Vagina (tissue), 2 donors: Measurements from ENCODE around the gene AMIGO2. TPM values are rescaled to one million over a fixed set of nuclear protein-coding genes. Genes with fewer than 3 reads are reported as not detected.
A peak's percentile ranks its signal among the peaks of the same experiment; 100 is the strongest.
"Not testable (repeated sequence)": the region's sequence is repeated elsewhere in the genome, so short reads cannot be mapped to it uniquely, and the experiment has no call there.

Experiments
- DNase-seq, 2 donors: peaks; one replicate each; pipeline ENCODE4 v3.0.0-alpha.2; 2017; ENCODE audit errors: extremely low spot score in 2 of 2
- H3K27ac ChIP-seq: fragments of 200-600 bp; sonication (generic); one replicate; pipeline ENCODE4 v1.5.1; 2019
- H3K27me3 ChIP-seq: fragments of 200-600 bp; sonication (generic); one replicate; pipeline ENCODE4 v1.5.1; 2019
- H3K36me3 ChIP-seq, 2 donors: fragments of 200-600 bp; sonication (generic); one replicate each; pipeline ENCODE4 v1.5.1; 2017 to 2019
- H3K4me1 ChIP-seq: fragments of 200-600 bp; sonication (generic); one replicate; pipeline ENCODE4 v1.5.1; 2019
- H3K4me3 ChIP-seq, 2 donors: fragments of 200-600 bp; sonication (generic); 1 replicate in 1 of 2; 2 replicates in 1 of 2; pipeline ENCODE4 v1.5.1; 2016 to 2019
- H3K9me3 ChIP-seq: fragments of 200-600 bp; sonication (generic); one replicate; pipeline ENCODE4 v1.5.1; 2019
- POLR2A ChIP-seq, 2 donors: fragments of 450-650 bp; IDR thresholded peaks; one replicate each; pipeline ENCODE4 v1.6.1; 2017; ENCODE audit warnings: antibody characterized with exemption in 2 of 2, mild to moderate bottlenecking in 2 of 2, moderate library complexity in 2 of 2
- POLR2AphosphoS5 ChIP-seq, 2 donors: sonication (generic); formaldehyde crosslinking; IDR thresholded peaks; one replicate each; pipeline ENCODE4 v1.9.0; 2017; ENCODE audit warnings: antibody characterized with exemption in 2 of 2, mild to moderate bottlenecking in 2 of 2, low read depth in 1 of 2; ENCODE audit not compliant: insufficient read depth in 1 of 2
- intact Hi-C: fragments of 100-400 bp; cut with DNase I; formaldehyde crosslinking; loops from one replicate; pipeline ENCODE4 v1.15.1; 2023
- total RNA-seq: library from RNA; depleted of rRNA; stranded (reverse); fragments of >200 nt; gene quantifications from one replicate; pipeline ENCODE4 v1.2.3, GENCODE V29; 2016
- TF ChIP-seq, protein P1 (sequence below), 3 experiments: fragments of 450-650 bp in 2 of 3; fragments of 200-600 bp in 1 of 3; sonication (generic) in 1 of 3; IDR thresholded peaks; one replicate each; pipeline ENCODE4 v1.5.1; 2017 to 2019; ENCODE audit warnings: antibody characterized with exemption in 3 of 3, mild to moderate bottlenecking in 2 of 3, moderate library complexity in 2 of 3

The AMIGO2 gene
- total RNA-seq, 1 donor from 2014 or later, result 20.4 TPM

DNA sequence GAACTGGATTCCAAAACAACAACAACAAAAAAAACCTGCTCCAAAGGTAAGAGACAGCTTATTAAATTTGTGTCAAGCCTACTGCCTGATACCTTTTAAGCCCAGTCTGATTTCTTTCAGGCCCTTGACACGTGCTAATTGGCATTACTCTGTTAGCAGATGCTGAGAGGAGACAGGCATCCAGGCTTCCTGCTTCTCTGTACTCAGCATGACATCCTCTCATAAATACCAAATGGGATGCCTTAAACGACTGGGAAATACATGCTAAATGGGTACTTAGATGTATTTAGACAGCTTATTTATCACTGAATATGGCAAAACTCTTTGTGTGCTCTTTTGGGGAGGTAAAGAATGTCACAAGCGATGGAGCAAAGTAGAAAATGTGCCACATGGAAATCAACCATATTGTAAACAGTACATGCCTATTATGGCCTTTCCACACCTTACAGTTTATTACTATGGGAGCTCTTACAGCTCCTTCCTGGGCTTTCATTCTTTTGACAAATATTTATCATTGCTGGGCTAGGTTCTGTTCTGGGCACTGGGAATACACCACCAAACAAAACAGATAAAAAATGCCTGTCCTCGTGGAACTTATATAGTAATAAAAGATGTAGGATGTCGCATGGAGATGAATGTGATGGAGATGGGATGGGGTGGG lies 11.9 kb downstream of the AMIGO2 start:
- intact Hi-C loops, result no loop called here
- no peaks in the 10 kb centered on the region for H3K36me3 ChIP-seq
- H3K9me3 ChIP-seq, result no peaks in the 10 kb centered on the region
- DNase-seq, result no peak
- no peak overlapping the region for H3K4me3 ChIP-seq
- no peaks in the 10 kb centered on the region for H3K27me3 ChIP-seq
- H3K27ac ChIP-seq, result peak overlapping the region; percentile 22
- TF ChIP-seq, protein P1, sequence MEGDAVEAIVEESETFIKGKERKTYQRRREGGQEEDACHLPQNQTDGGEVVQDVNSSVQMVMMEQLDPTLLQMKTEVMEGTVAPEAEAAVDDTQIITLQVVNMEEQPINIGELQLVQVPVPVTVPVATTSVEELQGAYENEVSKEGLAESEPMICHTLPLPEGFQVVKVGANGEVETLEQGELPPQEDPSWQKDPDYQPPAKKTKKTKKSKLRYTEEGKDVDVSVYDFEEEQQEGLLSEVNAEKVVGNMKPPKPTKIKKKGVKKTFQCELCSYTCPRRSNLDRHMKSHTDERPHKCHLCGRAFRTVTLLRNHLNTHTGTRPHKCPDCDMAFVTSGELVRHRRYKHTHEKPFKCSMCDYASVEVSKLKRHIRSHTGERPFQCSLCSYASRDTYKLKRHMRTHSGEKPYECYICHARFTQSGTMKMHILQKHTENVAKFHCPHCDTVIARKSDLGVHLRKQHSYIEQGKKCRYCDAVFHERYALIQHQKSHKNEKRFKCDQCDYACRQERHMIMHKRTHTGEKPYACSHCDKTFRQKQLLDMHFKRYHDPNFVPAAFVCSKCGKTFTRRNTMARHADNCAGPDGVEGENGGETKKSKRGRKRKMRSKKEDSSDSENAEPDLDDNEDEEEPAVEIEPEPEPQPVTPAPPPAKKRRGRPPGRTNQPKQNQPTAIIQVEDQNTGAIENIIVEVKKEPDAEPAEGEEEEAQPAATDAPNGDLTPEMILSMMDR (IDR thresholded peaks at IDR 0.05), result no peak
- TF ChIP-seq POLR2A (IDR thresholded peaks at IDR 0.05) (no peak), POLR2AphosphoS5 (IDR thresholded peaks at IDR 0.05; ENCODE audit: insufficient read depth in 1 of 2, low read depth in 1 of 2) (no peak)
- peaks cover 20% of the 10 kb centered on the region for H3K4me1 ChIP-seq

DNA sequence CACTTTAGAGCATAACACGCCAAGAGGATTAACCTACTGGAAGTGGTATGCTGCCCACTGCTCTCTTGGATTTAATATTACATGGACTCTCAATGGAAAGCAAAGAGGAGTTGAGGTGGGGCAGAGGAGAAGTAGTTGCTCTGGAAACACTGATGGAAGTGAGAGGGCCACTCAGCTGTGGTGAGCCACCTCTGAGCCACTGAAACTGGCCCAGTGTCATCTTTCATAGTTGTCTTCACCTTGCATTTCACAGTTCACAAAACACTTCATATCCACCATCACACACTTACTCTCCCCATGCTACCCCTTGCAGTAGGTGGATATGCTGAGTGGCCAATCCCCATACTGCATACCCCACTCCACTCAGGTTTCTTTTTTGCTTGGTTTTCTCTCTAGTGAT lies 12.6 kb downstream of the AMIGO2 start:
- no peaks in the 10 kb centered on the region for H3K36me3 ChIP-seq
- DNase-seq, result no peak
- no peak overlapping the region for H3K27ac ChIP-seq
- no peak overlapping the region for H3K4me3 ChIP-seq
- no peaks in the 10 kb centered on the region for H3K27me3 ChIP-seq
- intact Hi-C loops, result no loop called here
- no peak for TF ChIP-seq POLR2A (IDR thresholded peaks at IDR 0.05)
- TF ChIP-seq, protein P1 (IDR thresholded peaks at IDR 0.05), result no peak
- peaks cover 20% of the 10 kb centered on the region for H3K4me1 ChIP-seq
- H3K9me3 ChIP-seq, result no peaks in the 10 kb centered on the region

DNA sequence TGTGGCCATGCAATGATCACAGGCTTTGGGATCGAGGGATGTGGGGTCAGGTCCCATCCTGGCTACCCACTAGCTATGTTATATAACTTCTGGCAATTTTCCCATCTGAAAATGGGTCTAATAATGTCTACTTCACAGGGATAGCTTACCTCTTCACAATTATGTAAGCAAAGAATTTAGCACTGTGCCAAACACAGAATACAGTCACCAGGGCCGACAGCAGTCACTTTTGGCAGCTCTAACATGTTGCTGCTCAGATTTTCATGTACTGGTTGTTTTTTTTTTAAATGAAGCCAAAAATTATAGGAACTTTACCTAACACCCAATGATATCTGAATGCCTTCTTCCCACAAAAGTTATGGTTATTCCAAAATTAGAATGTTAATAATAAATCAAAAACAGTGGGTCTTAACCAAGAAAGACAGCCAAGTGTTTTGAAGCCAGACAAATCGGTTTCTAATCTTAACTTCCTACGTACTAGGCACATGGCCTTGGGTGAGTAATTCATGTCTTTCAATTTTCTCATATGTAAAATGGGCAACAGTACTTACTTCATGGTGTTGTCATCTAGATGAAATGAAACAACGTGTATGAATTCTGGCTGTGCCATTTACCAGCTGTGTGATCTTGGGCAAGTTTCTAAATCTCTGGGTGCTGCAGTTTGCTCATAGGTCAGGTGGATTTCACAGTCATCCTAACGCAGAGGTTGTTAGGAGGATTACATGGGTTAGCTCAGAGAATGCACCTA lies 13.3 kb downstream of the AMIGO2 start:
- Histone ChIP-seq H3K27me3 (no peaks in the 10 kb centered on the region), H3K9me3 (no peaks in the 10 kb centered on the region), H3K36me3 (no peaks in the 10 kb centered on the region), H3K4me3 (no peak overlapping the region), H3K27ac (no peak overlapping the region), H3K4me1 (peaks cover 20% of the 10 kb centered on the region)
- TF ChIP-seq POLR2AphosphoS5 (IDR thresholded peaks at IDR 0.05; ENCODE audit: insufficient read depth in 1 of 2, low read depth in 1 of 2), result no peak
- no peak for DNase-seq
- intact Hi-C loops, result no loop called here

DNA sequence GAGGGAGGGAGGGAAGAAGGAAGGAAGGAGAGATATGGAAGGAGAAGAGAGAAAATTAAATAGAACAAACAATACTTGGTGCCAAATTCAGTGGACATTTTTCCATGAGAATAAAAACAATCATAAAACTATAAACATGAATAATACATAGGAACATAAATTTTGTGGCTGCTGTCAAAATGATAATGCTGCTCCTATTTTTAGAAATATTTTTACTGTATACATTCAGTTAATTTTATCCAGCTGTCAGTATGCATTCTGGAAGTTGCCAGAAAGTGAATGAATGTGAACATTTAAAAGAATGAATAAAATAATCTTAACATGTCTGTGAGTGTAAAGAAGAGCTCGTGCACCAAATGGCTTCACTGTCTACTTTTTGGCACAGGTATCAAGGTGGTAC lies 14.2 kb downstream of the AMIGO2 start:
- TF ChIP-seq, protein P1 (IDR thresholded peaks at IDR 0.05), result no peak
- no peak for TF ChIP-seq POLR2AphosphoS5 (IDR thresholded peaks at IDR 0.05; ENCODE audit: insufficient read depth in 1 of 2, low read depth in 1 of 2)
- TF ChIP-seq POLR2A (IDR thresholded peaks at IDR 0.05), result no peak
- intact Hi-C loops, result no loop called here
- Histone ChIP-seq H3K36me3 (no peaks in the 10 kb centered on the region), H3K4me3 (no peak overlapping the region), H3K27me3 (no peaks in the 10 kb centered on the region), H3K9me3 (no peaks in the 10 kb centered on the region), H3K27ac (no peak overlapping the region), H3K4me1 (peaks cover 20% of the 10 kb centered on the region)
- no peak for DNase-seq

DNA sequence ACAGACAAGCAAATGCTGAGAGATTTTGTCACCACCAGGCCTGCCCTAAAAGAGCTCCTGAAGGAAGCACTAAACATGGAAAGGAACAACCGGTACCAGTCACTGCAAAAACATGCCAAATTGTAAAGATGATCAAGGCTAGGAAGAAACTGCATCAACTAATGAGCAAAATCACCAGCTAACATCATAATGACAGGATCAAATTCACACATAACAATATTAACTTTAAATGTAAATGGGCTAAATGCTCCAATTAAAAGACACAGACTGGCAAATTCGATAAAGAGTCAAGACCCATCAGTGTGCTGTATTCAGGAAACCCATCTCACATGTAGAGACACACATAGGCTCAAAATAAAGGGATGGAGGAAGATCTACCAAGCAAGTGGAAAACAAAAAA lies 21.1 kb downstream of the AMIGO2 start:
- intact Hi-C loops, result not testable (repeated sequence)

DNA sequence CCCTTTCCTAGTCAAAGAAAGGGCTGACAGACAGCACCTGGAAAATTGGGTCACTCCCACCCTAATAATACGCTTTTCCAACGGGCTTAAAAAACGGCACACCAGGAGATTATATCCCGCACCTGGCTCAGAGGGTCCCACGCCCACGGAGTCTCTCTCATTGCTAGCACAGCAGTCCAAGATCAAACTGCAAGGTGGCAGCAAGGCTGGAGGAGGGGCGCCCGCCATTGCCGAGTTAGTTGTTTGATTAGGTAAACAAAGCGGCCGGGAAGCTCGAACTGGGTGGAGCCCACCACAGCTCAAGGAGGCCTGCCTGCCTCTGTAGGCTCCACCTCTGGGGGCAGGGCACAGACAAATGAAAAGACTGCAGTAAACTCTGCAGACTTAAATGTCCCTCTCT lies 22.8 kb downstream of the AMIGO2 start:
- H3K27ac ChIP-seq, intact Hi-C loops, H3K27me3 ChIP-seq: not testable (repeated sequence)

More for the DNA sequence above, 21.1 kb downstream of the AMIGO2 start:
- H3K27me3 ChIP-seq, H3K4me1 ChIP-seq, H3K36me3 ChIP-seq, H3K9me3 ChIP-seq, DNase-seq, H3K4me3 ChIP-seq, H3K27ac ChIP-seq: not testable (repeated sequence)

DNA sequence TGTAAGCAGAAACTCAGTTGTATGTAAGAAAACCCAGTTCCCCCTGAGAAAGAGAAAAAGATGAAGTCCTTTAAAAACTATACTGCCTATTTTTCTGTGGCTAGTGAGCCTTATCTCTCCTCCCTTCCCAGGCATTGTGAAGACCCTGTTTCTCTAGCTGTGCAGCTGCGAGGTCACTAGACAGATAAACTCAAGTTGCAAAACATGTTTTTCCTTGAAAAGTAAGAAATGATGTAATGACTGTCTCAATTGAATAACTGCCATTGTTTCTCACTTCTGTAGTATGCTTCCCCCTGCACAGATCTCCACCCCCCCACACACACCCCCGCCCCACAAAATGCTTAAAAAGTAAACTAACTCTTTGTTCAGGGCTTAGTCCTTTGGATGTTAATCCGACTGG lies 23.9 kb downstream of the AMIGO2 start:
- H3K27ac ChIP-seq, H3K4me1 ChIP-seq, H3K9me3 ChIP-seq, H3K27me3 ChIP-seq, H3K36me3 ChIP-seq, DNase-seq, intact Hi-C loops, H3K4me3 ChIP-seq: not testable (repeated sequence)

More for the DNA sequence above, 22.8 kb downstream of the AMIGO2 start:
- not testable (repeated sequence) for H3K4me1 ChIP-seq, H3K36me3 ChIP-seq, DNase-seq, H3K4me3 ChIP-seq, H3K9me3 ChIP-seq
